ENCODE measurements around the gene ASXL3.

- TF ChIP-seq CTCF (IDR thresholded peaks at IDR 0.05) = no peak
- TF ChIP-seq EZH2 (IDR thresholded peaks at IDR 0.05; ENCODE audit: borderline replicate concordance, insufficient read depth, low read depth, low read length, poor library complexity, severe bottlenecking) = no peak
Measured at GRCh38 chr18:33605250-33605649, 27.2 kb downstream of the ASXL3 start.
